Central memory CD8-positive, alpha-beta T cell (primary cell): ENCODE measurements around the gene PHF1.

ENCODE experiments used
- ATAC-seq: fragments of 150-1000 bp; cut with Tn5 transposase; replicated peaks from 2 replicates; pipeline ENCODE4 v1.10.0; 2022; ENCODE audit warnings: mild to moderate bottlenecking, moderate FRiP score, moderate number of reproducible peaks; ENCODE audit not compliant: poor library complexity, severe bottlenecking; ENCODE audit errors: extremely low read depth
- DNase-seq, 2 donors: peaks; one replicate each; pipeline ENCODE4 v3.0.0; 2021; ENCODE audit warnings: low spot score in 2 of 2
- H3K27ac Mint-ChIP-seq: one replicate; pipeline ENCODE4 v1.8.0; 2022; ENCODE audit warnings: low read depth, mild to moderate bottlenecking, moderate library complexity, mixed read lengths
- H3K27me3 Mint-ChIP-seq: one replicate; pipeline ENCODE4 v1.8.0; 2022; ENCODE audit warnings: mixed read lengths
- H3K36me3 Mint-ChIP-seq: one replicate; pipeline ENCODE4 v1.8.0; 2022; ENCODE audit warnings: mild to moderate bottlenecking, moderate library complexity, mixed read lengths; ENCODE audit not compliant: insufficient read depth
- H3K4me1 Mint-ChIP-seq: one replicate; pipeline ENCODE4 v1.8.0; 2022; ENCODE audit warnings: mixed read lengths
- H3K4me3 Mint-ChIP-seq: one replicate; pipeline ENCODE4 v1.8.0; 2022; ENCODE audit warnings: mild to moderate bottlenecking, moderate library complexity, mixed read lengths
- H3K9me3 Mint-ChIP-seq: one replicate; pipeline ENCODE4 v1.8.0; 2022; ENCODE audit warnings: mixed read lengths

PHF1 gene

GRCh38 chr6:33433001-33433543, 22.3 kb downstream of the PHF1 start:
- Mint-ChIP-seq H3K36me3 (peaks cover 25% of the 10 kb centered on the region), H3K27ac (peak overlapping the region; percentile 27), H3K27me3 (no peaks in the 10 kb centered on the region), H3K4me3 (peak overlapping the region; percentile 79), H3K9me3 (no peaks in the 10 kb centered on the region), H3K4me1 (peaks cover 55% of the 10 kb centered on the region)
- DNase-seq, result no peak
- no peak for ATAC-seq

- Mint-ChIP-seq H3K4me3 (no peak overlapping the region), H3K9me3 (no peaks in the 10 kb centered on the region), H3K27me3 (no peaks in the 10 kb centered on the region), H3K27ac (peak overlapping the region; percentile 3), H3K36me3 (peaks cover 22% of the 10 kb centered on the region), H3K4me1 (peaks cover 51% of the 10 kb centered on the region)
- ATAC-seq (no peak), DNase-seq (no peak)
Observed at GRCh38 chr6:33433544-33434191, 22.9 kb downstream of the PHF1 start.

DNA sequence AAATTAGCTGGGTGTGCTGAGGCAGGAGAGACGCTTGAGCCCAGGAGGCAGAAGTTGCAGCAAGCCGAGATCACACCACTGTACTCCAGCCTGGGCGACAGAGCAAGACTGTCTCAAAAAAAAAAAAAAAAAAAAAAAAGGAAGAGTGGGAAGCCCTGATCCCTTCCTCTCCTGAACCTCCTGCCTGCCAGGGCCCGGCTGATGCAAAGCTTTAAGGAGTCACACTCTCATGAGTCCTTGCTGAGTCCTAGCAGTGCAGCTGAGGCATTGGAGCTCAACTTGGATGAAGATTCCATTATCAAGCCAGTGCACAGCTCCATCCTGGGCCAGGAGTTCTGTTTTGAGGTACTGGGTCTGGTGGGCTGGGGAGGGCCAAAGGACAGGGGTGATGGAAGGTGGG, 24.1 kb downstream of the PHF1 start:
- Mint-ChIP-seq H3K36me3 (peaks cover 20% of the 10 kb centered on the region), H3K27ac (no peak overlapping the region), H3K27me3 (no peaks in the 10 kb centered on the region), H3K4me3 (no peak overlapping the region), H3K4me1 (peaks cover 44% of the 10 kb centered on the region), H3K9me3 (no peaks in the 10 kb centered on the region)
- ATAC-seq, result no peak
- DNase-seq, result no peak

- Mint-ChIP-seq H3K36me3 (peaks cover 23% of the 10 kb centered on the region), H3K27ac (no peak overlapping the region), H3K27me3 (no peaks in the 10 kb centered on the region), H3K4me1 (peaks cover 18% of the 10 kb centered on the region), H3K9me3 (no peaks in the 10 kb centered on the region), H3K4me3 (no peak overlapping the region)
- no peak for ATAC-seq
- DNase-seq, result no peak
Observed at GRCh38 chr6:33437666-33438065, 26.9 kb downstream of the PHF1 start.

DNA sequence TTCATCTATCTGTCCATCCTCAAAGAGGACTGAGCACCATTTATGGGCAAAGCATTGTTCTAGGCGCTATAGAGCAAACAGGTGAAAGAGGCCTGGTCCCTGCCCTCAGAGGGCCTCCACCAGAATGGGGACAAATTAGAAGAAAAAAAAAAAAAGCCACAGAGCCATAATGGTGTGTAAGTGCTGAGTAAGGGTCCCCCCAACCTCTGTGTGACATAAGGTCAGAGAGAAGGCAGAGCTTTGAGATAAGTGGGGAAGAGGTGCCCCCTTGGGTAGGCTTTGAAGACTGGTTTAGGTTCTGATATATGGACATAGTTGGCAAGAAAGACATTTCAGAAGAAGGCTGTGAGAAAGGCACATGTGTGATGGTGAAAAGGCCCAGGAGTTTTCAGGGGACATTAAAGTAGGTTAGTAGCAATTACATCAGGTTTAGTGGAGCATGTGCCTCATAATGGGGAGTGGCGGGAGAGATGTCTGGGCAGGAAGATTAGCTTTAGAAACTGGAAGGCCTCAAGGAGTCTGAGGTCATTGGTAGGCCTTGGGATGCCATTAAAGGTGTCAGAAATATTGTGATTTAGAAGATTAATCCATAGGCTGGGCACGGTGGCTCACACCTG, 28.3 kb downstream of the PHF1 start:
- peaks cover 20% of the 10 kb centered on the region for H3K36me3 Mint-ChIP-seq

GRCh38 chr6:33439956-33440648, 29.3 kb downstream of the PHF1 start:
- H3K4me3 Mint-ChIP-seq, result no peak overlapping the region
- H3K4me1 Mint-ChIP-seq, result peaks cover 6% of the 10 kb centered on the region
- DNase-seq (no peak), ATAC-seq (no peak)
- no peaks in the 10 kb centered on the region for H3K27me3 Mint-ChIP-seq
- H3K36me3 Mint-ChIP-seq, result peaks cover 18% of the 10 kb centered on the region
- no peaks in the 10 kb centered on the region for H3K9me3 Mint-ChIP-seq
- peak overlapping the region; percentile 85 for H3K27ac Mint-ChIP-seq

More for the DNA sequence above, 28.3 kb downstream of the PHF1 start:
- peaks cover 8% of the 10 kb centered on the region for H3K4me1 Mint-ChIP-seq
- peak overlapping the region; percentile 85 for H3K27ac Mint-ChIP-seq
- no peaks in the 10 kb centered on the region for H3K9me3 Mint-ChIP-seq
- no peak for ATAC-seq
- H3K4me3 Mint-ChIP-seq, result no peak overlapping the region
- no peaks in the 10 kb centered on the region for H3K27me3 Mint-ChIP-seq
- no peak for DNase-seq

DNA sequence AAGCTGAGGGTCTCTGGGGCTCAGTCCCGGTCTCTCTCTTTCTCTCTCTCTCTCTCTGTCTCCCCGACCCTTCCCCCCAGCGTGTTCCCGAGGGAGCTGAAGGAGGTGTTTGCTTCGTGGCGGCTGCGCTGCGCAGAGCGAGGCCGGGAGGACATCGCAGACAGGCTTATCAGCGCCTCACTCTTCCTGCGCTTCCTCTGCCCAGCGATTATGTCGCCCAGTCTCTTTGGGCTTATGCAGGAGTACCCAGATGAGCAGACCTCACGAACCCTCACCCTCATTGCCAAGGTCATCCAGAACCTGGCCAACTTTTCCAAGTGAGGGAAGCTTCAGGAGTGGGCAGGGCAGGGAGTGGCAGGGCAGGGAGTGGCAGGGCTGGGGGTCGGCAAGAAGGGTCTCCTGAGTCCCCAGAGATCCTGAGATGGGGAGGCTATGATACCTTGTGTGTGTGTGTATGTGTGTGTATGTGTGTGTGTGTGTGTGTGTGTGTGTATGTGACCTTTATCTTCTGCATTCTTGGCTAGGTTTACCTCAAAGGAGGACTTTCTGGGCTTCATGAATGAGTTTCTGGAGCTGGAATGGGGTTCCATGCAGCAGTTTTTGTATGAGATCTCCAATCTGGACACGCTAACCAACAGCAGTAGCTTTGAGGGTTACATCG, 30.0 kb downstream of the PHF1 start:
- DNase-seq (no peak), ATAC-seq (no peak)
- Mint-ChIP-seq H3K27me3 (no peaks in the 10 kb centered on the region), H3K36me3 (peaks cover 14% of the 10 kb centered on the region), H3K4me1 (peaks cover 6% of the 10 kb centered on the region), H3K9me3 (no peaks in the 10 kb centered on the region), H3K4me3 (no peak overlapping the region), H3K27ac (peak overlapping the region; percentile 85)

- H3K36me3 Mint-ChIP-seq, result peaks cover 14% of the 10 kb centered on the region
- no peak overlapping the region for H3K27ac Mint-ChIP-seq
Observed at GRCh38 chr6:33441457-33441856, 30.6 kb downstream of the PHF1 start.

GRCh38 chr6:33442283-33442682, 31.5 kb downstream of the PHF1 start:
- Mint-ChIP-seq H3K36me3 (peaks cover 14% of the 10 kb centered on the region), H3K4me1 (peaks cover 6% of the 10 kb centered on the region), H3K27me3 (no peaks in the 10 kb centered on the region), H3K27ac (peak overlapping the region; percentile 53), H3K9me3 (no peaks in the 10 kb centered on the region), H3K4me3 (no peak overlapping the region)
- ATAC-seq (no peak), DNase-seq (no peak)

More at GRCh38 chr6:33441457-33441856, 30.6 kb downstream of the PHF1 start:
- Mint-ChIP-seq H3K4me3 (no peak overlapping the region), H3K27me3 (no peaks in the 10 kb centered on the region), H3K4me1 (peaks cover 6% of the 10 kb centered on the region), H3K9me3 (no peaks in the 10 kb centered on the region)
- DNase-seq (no peak), ATAC-seq (no peak)

GRCh38 chr6:33443025-33443424, 32.2 kb downstream of the PHF1 start:
- no peaks in the 10 kb centered on the region for H3K9me3 Mint-ChIP-seq

GRCh38 chr6:33443619-33444504, 33.0 kb downstream of the PHF1 start:
- Mint-ChIP-seq H3K9me3 (no peaks in the 10 kb centered on the region), H3K27ac (no peak overlapping the region), H3K27me3 (no peaks in the 10 kb centered on the region), H3K4me1 (peaks cover 9% of the 10 kb centered on the region), H3K36me3 (peaks cover 11% of the 10 kb centered on the region), H3K4me3 (no peak overlapping the region)
- no peak for DNase-seq
- no peak for ATAC-seq

More at GRCh38 chr6:33443025-33443424, 32.2 kb downstream of the PHF1 start:
- ATAC-seq (no peak), DNase-seq (no peak)
- H3K4me3 Mint-ChIP-seq, result no peak overlapping the region
- H3K4me1 Mint-ChIP-seq, result peaks cover 6% of the 10 kb centered on the region
- peaks cover 14% of the 10 kb centered on the region for H3K36me3 Mint-ChIP-seq
- no peaks in the 10 kb centered on the region for H3K27me3 Mint-ChIP-seq
- peak overlapping the region; percentile 53 for H3K27ac Mint-ChIP-seq
